ENCODE measurements around the gene KLF4. TPM values are rescaled to one million over a fixed set of nuclear protein-coding genes. Genes with fewer than 3 reads are reported as not detected.

The KLF4 gene
- total RNA-seq, 1 experiment from 2014 or later, result 5.9 TPM

GRCh38 chr9:107478805-107479204 is 10.8 kb downstream of the KLF4 start (continued):
- TF ChIP-seq ZBTB43 (CRISPR knock-in tag; IDR thresholded peaks at IDR 0.05) (no peak), MXD4 (CRISPR knock-in tag; IDR thresholded peaks at IDR 0.05; ENCODE audit: borderline replicate concordance) (no peak), GTF2I (CRISPR knock-in tag; conservative IDR thresholded peaks at IDR 0.05) (no peak), TEAD4 (CRISPR knock-in tag; IDR thresholded peaks at IDR 0.05) (no peak)

GRCh38 chr9:107474124-107474523 is 15.4 kb downstream of the KLF4 start:
- Mint-ChIP-seq H3K4me3 (no peak overlapping the region), H3K36me3 (no peaks in the 10 kb centered on the region), H3K27ac (no peak overlapping the region), H3K4me1 (peaks cover 8% of the 10 kb centered on the region), H3K9me3 (no peaks in the 10 kb centered on the region), H3K27me3 (ENCODE audit: low read depth) (no peaks in the 10 kb centered on the region; the same call in 1 of the 2 replicates)
- ATAC-seq, result no peak
- CTCF ChIA-PET, result interaction anchor here (1.1 kb wide), 1 partner anchor 49 kb away, joined by 3 read pairs; no protein-coding TSS in a partner anchor
- DNase-seq (ENCODE audit: low spot score), result no peak
- no peak for TF ChIP-seq NR3C1 (CRISPR knock-in tag; conservative IDR thresholded peaks at IDR 0.05; ENCODE audit: low read depth)
- no peak for TF ChIP-seq CREM (CRISPR knock-in tag; IDR thresholded peaks at IDR 0.05)
- TF ChIP-seq ARID4B (CRISPR knock-in tag; IDR thresholded peaks at IDR 0.05; ENCODE audit: borderline replicate concordance), result no peak
- no peak for TF ChIP-seq ZNF317 (CRISPR knock-in tag; IDR thresholded peaks at IDR 0.05; ENCODE audit: borderline replicate concordance, low read depth)
- no peak for TF ChIP-seq HMGA2 (CRISPR knock-in tag; IDR thresholded peaks at IDR 0.05)
- no peak for TF ChIP-seq KAT7 (CRISPR knock-in tag; IDR thresholded peaks at IDR 0.05; ENCODE audit: borderline replicate concordance)
- POLR2A ChIA-PET, result no interaction called here

GRCh38 chr9:107472581-107473340 is 16.8 kb downstream of the KLF4 start:
- Mint-ChIP-seq H3K9me3 (no peaks in the 10 kb centered on the region), H3K4me3 (no peak overlapping the region), H3K4me1 (peaks cover 8% of the 10 kb centered on the region), H3K27ac (peak overlapping the region; percentile 40), H3K27me3 (ENCODE audit: low read depth) (no peaks in the 10 kb centered on the region; the same call in 1 of the 2 replicates), H3K36me3 (no peaks in the 10 kb centered on the region)
- DNase-seq (ENCODE audit: low spot score) (no peak), ATAC-seq (no peak)
- CTCF ChIA-PET, result interaction anchor here (0.5 to 1.3 kb wide), 3 partner anchors 20 to 50 kb away, joined by 3 to 4 read pairs (median 3); no protein-coding TSS in a partner anchor
- POLR2A ChIA-PET, result no interaction called here
- TF ChIP-seq NR1H2 (CRISPR knock-in tag; IDR thresholded peaks at IDR 0.05) (no peak), ZNF232 (CRISPR knock-in tag; IDR thresholded peaks at IDR 0.05) (no peak), ATF6 (CRISPR knock-in tag; IDR thresholded peaks at IDR 0.05) (no peak), NFE2L1 (CRISPR knock-in tag; IDR thresholded peaks at IDR 0.05) (no peak), STAT6 (CRISPR knock-in tag; conservative IDR thresholded peaks at IDR 0.05; ENCODE audit: low read depth) (no peak), CDX4 (CRISPR knock-in tag; IDR thresholded peaks at IDR 0.05; ENCODE audit: borderline replicate concordance) (no peak), ERG (CRISPR knock-in tag; IDR thresholded peaks at IDR 0.05) (no peak), FOXJ3 (CRISPR knock-in tag; IDR thresholded peaks at IDR 0.05; ENCODE audit: borderline replicate concordance) (no peak)
